Measurements from ENCODE around the gene SH3GL3. TPM values are rescaled to one million over a fixed set of nuclear protein-coding genes. Genes with fewer than 3 reads are reported as not detected.

SH3GL3 gene
- total and polyA plus RNA-seq, 2 of the 4 experiments (the other 2 are of a cell fraction), result not detected

- H2AK9ac ChIP-seq (replicated peaks; ENCODE audit: low read depth, low read length, poor library complexity), result no peak overlapping the region
- dilution Hi-C loops (cut with HindIII; ENCODE audit: low sequenced_read_pairs, unreplicated experiment) (loop anchor here (25.0 kb wide), 1 partner anchor 293 kb away; no protein-coding TSS in a partner anchor), intact Hi-C loops (cut with micrococcal nuclease) (loop anchor here (5.0 kb wide), 1 partner anchor 543 kb away; the partner anchor contains the start of gene C15orf40), in situ Hi-C loops (cut with MboI; ENCODE audit: low sequenced_read_pairs) (loop anchor here (5.0 kb wide), 2 partner anchors 118 to 308 kb away; no protein-coding TSS in a partner anchor)
- no peak overlapping the region for H3K18ac ChIP-seq (ENCODE audit: low read depth, low read length)
- CTCF ChIA-PET, result no interaction called here
- H3K4me2 ChIP-seq (ENCODE audit: low read depth, low read length), result no peak overlapping the region
- H3K27me3 ChIP-seq (ENCODE audit: control insufficient read depth, insufficient read depth, low read length), result no peaks in the 10 kb centered on the region; the same call in 1 of the 2 replicates
- no peak overlapping the region for H2BK20ac ChIP-seq (ENCODE audit: low read depth, low read length)
- H3K9ac ChIP-seq (ENCODE audit: low read depth, low read length), result no peak overlapping the region
- WGBS, 2 experiments (ENCODE audit: extremely low coverage in 2 of 2, insufficient read length in 1 of 2), result no CpG with 5 or more reads among the region's 2 CpGs
- no peak overlapping the region for H3K27ac ChIP-seq (ENCODE audit: insufficient read depth, low read length)
- no peak overlapping the region for H2AFZ ChIP-seq (replicated peaks; ENCODE audit: low read length, poor library complexity)
- H2BK5ac ChIP-seq (ENCODE audit: low read depth, low read length, poor library complexity, severe bottlenecking), result no peak overlapping the region
- H4K91ac ChIP-seq (ENCODE audit: insufficient read depth, low read depth, low read length), result no peak overlapping the region
- TF ChIP-seq MAFK (IDR thresholded peaks at IDR 0.05; ENCODE audit: low read depth, low read length), result no peak
- no peak for TF ChIP-seq USF2 (IDR thresholded peaks at IDR 0.05; ENCODE audit: low read depth, low read length)
- TF ChIP-seq RAD21 (IDR thresholded peaks at IDR 0.05; ENCODE audit: low read length), result no peak
- TF ChIP-seq MXI1 (IDR thresholded peaks at IDR 0.05; ENCODE audit: borderline replicate concordance, low read depth, low read length), result no peak
- no peak for TF ChIP-seq MAZ (IDR thresholded peaks at IDR 0.05; ENCODE audit: borderline replicate concordance, low read depth, low read length)
- no peak for TF ChIP-seq CEBPB (IDR thresholded peaks at IDR 0.05; ENCODE audit: low read depth, low read length)
- no peak for TF ChIP-seq SMC3 (IDR thresholded peaks at IDR 0.05; ENCODE audit: low read depth, low read length)
- no peak for TF ChIP-seq POLR2A (IDR thresholded peaks at IDR 0.05; ENCODE audit: low read depth, low read length)
- TF ChIP-seq ELK1 (IDR thresholded peaks at IDR 0.05; ENCODE audit: borderline replicate concordance, low read depth, low read length), result no peak
- no peak for TF ChIP-seq RFX5 (IDR thresholded peaks at IDR 0.05; ENCODE audit: low read depth, low read length)
- no peak for TF ChIP-seq CHD1 (IDR thresholded peaks at IDR 0.05; ENCODE audit: low read depth, low read length)
- no peak for TF ChIP-seq RCOR1 (IDR thresholded peaks at IDR 0.05; ENCODE audit: insufficient replicate concordance, low read length)
- no peak for TF ChIP-seq CTCF (conservative IDR thresholded peaks at IDR 0.05; ENCODE audit: low read depth, low read length)
- no peak for TF ChIP-seq FOS (IDR thresholded peaks at IDR 0.05; ENCODE audit: low read depth, low read length)
- TF ChIP-seq BHLHE40 (IDR thresholded peaks at IDR 0.05; ENCODE audit: low read depth, low read length), result no peak
- TF ChIP-seq NFE2L2 (IDR thresholded peaks at IDR 0.05; ENCODE audit: low read depth, low read length), result no peak
- H4K5ac ChIP-seq (ENCODE audit: low read depth, low read length), result no peak overlapping the region
- no peaks in the 10 kb centered on the region for H3K36me3 ChIP-seq (ENCODE audit: control insufficient read depth, insufficient read depth, low read length)
- no peaks in the 10 kb centered on the region for H3K79me1 ChIP-seq (ENCODE audit: low read depth in 1 of 2, low read length in 2 of 2)
- H3K9me3 ChIP-seq (ENCODE audit: control insufficient read depth, insufficient read depth, low read length), result no peaks in the 10 kb centered on the region
- POLR2A ChIA-PET (ENCODE audit: unreplicated experiment), result no interaction called here
- BruUV-seq (replicated peaks), result no TSS peak
- no peak overlapping the region for H2AK5ac ChIP-seq (ENCODE audit: low read depth, low read length)
- H4K20me1 ChIP-seq (ENCODE audit: insufficient read depth, low read length), result no peaks in the 10 kb centered on the region
- no peak overlapping the region for H3K14ac ChIP-seq (replicated peaks; ENCODE audit: low read depth, low read length)
- H4K8ac ChIP-seq (ENCODE audit: low read depth in 2 of 2, low read length in 2 of 2), result no peak overlapping the region
- DNase-seq, result no peak
- H3K4me1 ChIP-seq (ENCODE audit: control insufficient read depth, insufficient read depth, low read length), result no peaks in the 10 kb centered on the region
- no peak overlapping the region for H3K23ac ChIP-seq (ENCODE audit: low read depth, low read length)
- no peak overlapping the region for H3K56ac ChIP-seq (ENCODE audit: extremely low read depth, insufficient read depth, low read length)
- H2BK15ac ChIP-seq (ENCODE audit: low read depth, low read length), result no peak overlapping the region
- H3K4ac ChIP-seq (ENCODE audit: low read depth, low read length), result no peak overlapping the region
- H2BK120ac ChIP-seq (ENCODE audit: low read depth, low read length), result no peak overlapping the region
- H3K4me3 ChIP-seq (ENCODE audit: insufficient read depth, low read depth, low read length), result no peak overlapping the region
- no peak for ATAC-seq (ENCODE audit: low read depth)
- no peaks in the 10 kb centered on the region for H3K9me1 ChIP-seq (ENCODE audit: insufficient read depth, low read length)
These were observed 108.2 kb downstream of the SH3GL3 start for GRCh38 chr15:83555383-83555782.
